ENCODE results near the gene RND3.

The RND3 gene

GRCh38 chr2:150517951-150518680 is 30.6 kb upstream of the RND3 start:
- no peak for TF ChIP-seq CTCF (IDR thresholded peaks at IDR 0.05; ENCODE audit: low read depth, low read length, missing control alignments)
- no peak for DNase-seq (ENCODE audit: low read depth)
- H3K4me3 ChIP-seq (ENCODE audit: low read depth, low read length): no peak overlapping the region
- in situ Hi-C loops (cut with HindIII; ENCODE audit: low sequenced_read_pairs): no loop called here

- no peak for TF ChIP-seq CTCF (IDR thresholded peaks at IDR 0.05; ENCODE audit: low read depth, low read length, missing control alignments)
- no peak overlapping the region for H3K4me3 ChIP-seq (ENCODE audit: low read depth, low read length)
- in situ Hi-C loops (cut with HindIII; ENCODE audit: low sequenced_read_pairs): no loop called here
- DNase-seq (ENCODE audit: low read depth): no peak
Observed at GRCh38 chr2:150513647-150514046, 26.2 kb upstream of the RND3 start.

GRCh38 chr2:150508497-150509137 is 21.1 kb upstream of the RND3 start:
- DNase-seq (ENCODE audit: low read depth): no peak
- H3K4me3 ChIP-seq (ENCODE audit: low read depth, low read length): no peak overlapping the region
- in situ Hi-C loops (cut with HindIII; ENCODE audit: low sequenced_read_pairs): no loop called here
- TF ChIP-seq CTCF (IDR thresholded peaks at IDR 0.05; ENCODE audit: low read depth, low read length, missing control alignments): no peak

GRCh38 chr2:150507071-150507470 is 19.6 kb upstream of the RND3 start:
- no peak overlapping the region for H3K4me3 ChIP-seq (ENCODE audit: low read depth, low read length)
- no peak for TF ChIP-seq CTCF (IDR thresholded peaks at IDR 0.05; ENCODE audit: low read depth, low read length, missing control alignments)
- DNase-seq (ENCODE audit: low read depth): no peak
- in situ Hi-C loops (cut with HindIII; ENCODE audit: low sequenced_read_pairs): no loop called here

- H3K4me3 ChIP-seq (ENCODE audit: low read depth, low read length): no peak overlapping the region
- TF ChIP-seq CTCF (IDR thresholded peaks at IDR 0.05; ENCODE audit: low read depth, low read length, missing control alignments): no peak
- no peak for DNase-seq (ENCODE audit: low read depth)
- in situ Hi-C loops (cut with HindIII; ENCODE audit: low sequenced_read_pairs): no loop called here
Observed at GRCh38 chr2:150505178-150505577, 17.7 kb upstream of the RND3 start.

GRCh38 chr2:150495993-150496627 is 8.6 kb upstream of the RND3 start:
- in situ Hi-C loops (cut with HindIII; ENCODE audit: low sequenced_read_pairs): no loop called here
- TF ChIP-seq CTCF (IDR thresholded peaks at IDR 0.05; ENCODE audit: low read depth, low read length, missing control alignments): no peak
- H3K4me3 ChIP-seq (ENCODE audit: low read depth, low read length): no peak overlapping the region
- peak; percentile 83 for DNase-seq (ENCODE audit: low read depth)

Measured in astrocyte of the cerebellum (primary cell).